NCI-H748 (cell line): ENCODE measurements around the gene CDC42BPB.

Source experiments
- DNase-seq: peaks from one replicate; lab custom pipeline; 2025; ENCODE audit not compliant: unreplicated experiment; lab: John Stamatoyannopoulos, UW

CDC42BPB gene

GRCh38 chr14:102918438-102918837 is 138.9 kb downstream of the CDC42BPB start:
- no peak for DNase-seq

- peak; percentile 72 for DNase-seq
Measured at GRCh38 chr14:102917469-102918211, 139.7 kb downstream of the CDC42BPB start.

- no peak for DNase-seq
Measured at GRCh38 chr14:102917056-102917385, 140.3 kb downstream of the CDC42BPB start.

DNA sequence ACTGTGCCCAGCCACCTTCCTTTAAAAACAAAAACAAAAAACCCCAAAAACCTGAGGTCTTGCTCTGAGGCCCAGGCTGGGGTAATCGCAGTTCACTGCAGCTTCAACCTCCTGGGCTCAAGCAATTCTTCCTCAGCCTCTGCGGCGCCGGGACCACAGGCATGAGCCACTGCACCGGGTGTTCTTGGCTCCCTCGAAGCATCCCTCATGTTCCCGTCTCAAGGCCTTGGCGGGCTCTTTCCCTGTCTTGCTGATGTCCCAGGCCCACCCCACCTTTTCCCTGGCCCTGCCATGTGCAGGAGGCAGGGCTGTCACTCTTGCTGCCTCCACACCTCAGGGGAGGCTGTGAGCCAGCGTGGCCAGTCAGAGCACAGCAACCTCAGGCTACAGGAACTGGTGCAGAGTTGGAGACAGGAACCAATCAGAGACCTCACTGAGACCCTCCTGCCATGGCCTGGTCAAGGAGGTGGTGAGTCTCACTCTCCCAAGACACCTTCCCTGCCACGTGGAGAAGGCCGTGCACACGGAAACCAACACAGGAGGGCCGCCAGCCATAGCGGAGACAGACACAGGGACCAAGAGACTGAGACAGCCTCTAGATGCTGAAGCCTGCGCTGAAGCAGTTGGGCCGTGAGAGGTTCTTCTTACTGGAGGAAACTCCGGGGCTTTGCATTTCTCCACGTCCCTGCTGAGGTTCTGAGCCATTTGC is 140.8 kb downstream of the CDC42BPB start:
- no peak for DNase-seq

DNA sequence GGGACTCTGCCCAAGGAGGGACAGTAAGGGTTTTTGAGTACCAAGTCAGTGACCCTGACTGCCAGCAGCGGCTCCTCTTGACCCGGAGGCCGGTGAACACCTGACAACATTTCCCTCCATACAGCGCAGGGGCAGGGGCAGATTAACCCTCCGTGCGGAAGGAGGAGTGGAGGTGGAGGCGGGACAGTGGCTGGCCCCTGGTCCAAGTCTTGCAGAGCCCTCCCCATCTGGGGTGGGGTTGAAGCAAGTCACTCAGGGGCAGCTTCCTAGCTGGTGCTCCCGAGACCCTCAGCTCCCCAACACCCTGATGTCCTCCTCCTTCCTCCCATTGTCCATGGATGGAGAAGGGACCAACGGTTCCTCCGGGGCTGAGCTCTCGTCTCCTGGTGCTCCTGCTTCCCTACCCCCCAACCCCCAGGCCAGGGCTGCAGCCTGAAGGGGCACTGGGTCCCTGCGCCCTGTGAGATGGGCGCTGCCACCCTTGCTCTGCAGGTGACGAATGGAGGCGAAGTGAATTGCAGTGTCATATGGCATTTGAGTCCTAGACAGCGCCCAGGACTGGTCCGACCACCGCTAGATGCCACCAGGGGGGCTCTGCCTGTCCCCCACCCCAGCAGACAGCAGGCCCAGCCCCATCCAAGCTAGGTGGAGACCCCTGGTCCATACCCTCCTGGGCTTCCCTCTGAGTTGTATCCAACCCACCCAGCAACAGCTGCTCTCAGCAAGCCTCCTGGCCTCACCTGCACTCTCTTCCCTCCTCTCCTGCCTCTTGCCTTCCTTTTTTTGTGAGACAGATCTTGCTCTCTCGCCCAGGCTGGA is 141.8 kb downstream of the CDC42BPB start:
- DNase-seq = no peak

- DNase-seq = no peak
Measured at GRCh38 chr14:102914474-102915291, 142.7 kb downstream of the CDC42BPB start.

DNA sequence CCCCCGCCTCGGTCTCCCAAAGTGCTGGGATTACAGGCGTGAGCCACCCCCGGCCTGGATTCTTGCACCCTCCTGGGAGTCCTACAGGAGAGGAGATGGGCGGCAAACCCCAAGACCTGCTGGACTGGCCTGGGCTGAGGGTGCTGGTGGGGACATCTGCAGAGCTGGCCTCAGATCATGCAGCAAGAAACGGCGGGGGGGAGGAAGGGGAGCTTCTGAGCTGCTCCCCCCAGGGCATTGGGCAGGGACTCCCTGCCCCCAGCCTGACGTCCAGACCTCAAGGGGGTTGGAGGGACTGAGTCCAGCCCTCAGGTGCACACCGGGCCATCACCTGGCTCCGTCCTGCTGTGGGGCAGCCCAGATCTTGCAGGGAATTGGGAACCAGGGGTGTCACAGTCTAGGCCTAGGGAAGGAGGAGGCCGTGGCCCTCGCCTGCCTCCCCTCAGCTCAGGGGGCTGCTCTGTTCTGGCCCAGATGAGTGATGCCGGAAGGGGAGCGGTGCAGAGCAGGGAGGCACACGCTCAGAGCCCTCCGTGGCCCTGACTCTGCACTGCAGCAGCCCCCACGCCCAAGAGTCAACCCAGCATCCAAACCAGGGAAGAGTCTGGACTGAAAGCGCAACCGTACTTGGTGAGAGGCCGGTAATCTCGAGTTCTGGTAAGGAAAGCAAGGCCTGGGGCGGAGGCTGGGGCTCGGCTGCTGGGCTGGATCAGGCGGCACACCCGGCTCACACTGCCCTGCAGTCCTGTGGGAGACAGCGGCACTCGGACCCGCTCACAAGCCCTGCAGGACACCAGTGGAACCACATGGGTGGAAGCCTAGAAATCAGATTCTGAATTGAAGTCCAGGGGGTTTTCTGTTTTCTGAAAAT is 143.8 kb downstream of the CDC42BPB start:
- DNase-seq = no peak

GRCh38 chr14:102911991-102912761 is 145.2 kb downstream of the CDC42BPB start:
- no peak for DNase-seq

GRCh38 chr14:102911541-102911951 is 145.8 kb downstream of the CDC42BPB start:
- no peak for DNase-seq

- DNase-seq = no peak
Measured at GRCh38 chr14:102910442-102910841, 146.9 kb downstream of the CDC42BPB start.

- no peak for DNase-seq
Measured at GRCh38 chr14:102909911-102910310, 147.4 kb downstream of the CDC42BPB start.

- DNase-seq = no peak
Measured at GRCh38 chr14:102909462-102909861, 147.9 kb downstream of the CDC42BPB start.

DNA sequence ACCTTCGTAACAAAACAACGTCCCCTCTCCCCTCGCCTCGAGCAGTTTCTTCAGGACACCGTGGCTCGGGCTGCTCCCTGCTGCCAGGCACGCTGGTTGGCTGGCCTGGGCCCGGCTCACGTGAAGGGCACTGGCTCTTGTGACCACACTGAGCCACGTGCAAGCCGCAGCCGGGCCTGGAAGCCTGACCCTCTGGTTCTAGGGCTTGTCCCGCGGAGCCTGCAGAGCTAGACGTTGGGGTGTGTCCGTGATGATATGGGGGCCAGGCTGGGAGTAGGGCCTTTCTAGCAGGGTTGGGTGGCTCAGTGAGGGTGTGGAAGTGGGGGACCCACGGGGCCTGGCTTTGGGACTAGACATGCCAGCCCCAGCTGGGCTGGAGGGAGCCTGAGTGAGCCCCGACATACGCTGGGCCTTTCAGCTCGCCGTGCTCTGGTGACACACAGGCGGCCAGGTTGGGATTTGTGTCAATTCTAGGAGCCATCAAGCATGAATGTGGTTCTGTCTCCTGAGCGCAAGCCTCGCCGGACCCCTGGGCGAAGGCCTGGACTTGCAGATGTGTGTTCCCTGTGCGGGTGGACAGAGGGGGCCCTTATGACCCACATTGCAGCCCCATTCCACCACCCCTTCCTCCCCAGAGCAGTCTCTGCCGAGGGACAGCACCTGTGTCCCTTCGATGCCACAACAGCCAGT is 148.4 kb downstream of the CDC42BPB start:
- no peak for DNase-seq

- no peak for DNase-seq
Measured at GRCh38 chr14:102907980-102908730, 149.2 kb downstream of the CDC42BPB start.

DNA sequence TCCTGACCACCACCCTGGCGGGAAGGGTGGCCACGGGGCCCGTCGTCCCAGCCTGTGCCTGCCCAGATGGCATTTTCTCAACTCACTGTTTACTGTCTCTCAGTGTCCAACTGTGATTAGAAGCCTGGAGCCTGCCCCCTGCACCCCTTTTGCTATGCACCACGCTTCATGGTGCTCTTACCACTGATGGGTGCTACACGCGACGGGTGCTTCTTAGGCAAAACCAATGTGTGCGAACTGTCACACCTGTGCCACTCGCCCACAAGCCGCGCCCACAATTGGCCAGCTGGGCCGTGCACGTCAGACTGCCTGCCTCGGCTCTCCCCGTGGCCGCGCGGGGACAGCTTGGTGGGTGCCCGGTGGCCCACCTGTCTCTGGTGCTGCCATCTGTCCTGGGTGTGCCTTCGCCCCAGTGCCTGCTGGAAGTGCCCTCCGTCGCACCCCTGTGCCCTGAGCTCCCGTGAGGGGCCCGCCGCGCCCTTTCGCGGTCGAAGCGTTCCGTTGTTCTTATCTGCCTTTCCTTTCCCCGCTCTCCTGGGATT is 150.0 kb downstream of the CDC42BPB start:
- no peak for DNase-seq

DNA sequence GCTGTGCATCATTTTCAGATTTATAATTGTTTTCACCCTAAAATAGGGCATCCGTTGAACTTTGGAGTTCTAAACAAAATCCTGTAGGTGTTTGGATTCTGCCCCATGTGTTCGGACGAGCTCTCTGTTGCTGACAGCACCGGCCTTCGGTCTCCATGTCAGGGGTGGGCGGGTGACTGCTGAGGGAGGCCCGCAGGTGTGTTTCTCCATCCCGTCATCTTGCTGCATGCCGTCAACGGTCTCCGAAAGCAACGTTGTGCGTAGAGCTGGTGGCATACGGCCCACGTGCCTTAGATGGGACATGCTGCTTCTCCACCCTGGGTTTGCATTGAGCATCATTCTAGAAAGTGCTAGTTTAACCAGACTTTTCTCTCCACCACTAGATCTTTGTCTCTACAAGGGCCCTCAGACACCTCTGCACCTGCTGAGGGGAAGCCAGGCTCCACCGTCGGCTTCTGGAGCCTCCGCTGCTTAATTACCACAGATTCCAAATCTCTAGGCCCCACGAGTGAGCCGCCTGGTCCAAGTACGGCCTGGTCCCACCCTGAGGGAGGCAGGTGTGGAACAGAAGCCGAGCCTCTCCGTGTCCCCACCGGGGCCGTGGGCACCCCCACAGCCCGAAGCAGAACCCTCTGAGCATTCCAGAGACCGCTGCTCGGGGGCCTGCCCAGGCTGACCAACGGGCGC is 150.6 kb downstream of the CDC42BPB start:
- no peak for DNase-seq
